GM13976 (cell line): ENCODE data around the gene RANBP10.
A peak's percentile ranks its signal among the peaks of the same experiment; 100 is the strongest.

Experiments
- DNase-seq: peaks from one replicate; pipeline ENCODE4 v3.0.0; 2012; ENCODE audit warnings: low spot score
- CTCF ChIP-seq: IDR thresholded peaks from 2 replicates; pipeline ENCODE4 v1.5.1; 2012; ENCODE audit warnings: borderline replicate concordance, mild to moderate bottlenecking; ENCODE audit not compliant: insufficient read depth; ENCODE audit errors: extremely low read depth, missing control alignments, control extremely low read depth
- in situ Hi-C: fragments of 300-500 bp; cut with MboI; formaldehyde crosslinking; loops from one replicate; pipeline ENCODE4 v1.12.0; 2022; ENCODE audit warnings: low sequenced_read_pairs, mixed read lengths, inconsistent platforms; ENCODE audit not compliant: unreplicated experiment

Gene RANBP10

GRCh38 chr16:67720236-67720635 is 86.1 kb downstream of the RANBP10 start:
- in situ Hi-C loops = no loop called here
- no peak for TF ChIP-seq CTCF
- DNase-seq = no peak

GRCh38 chr16:67719778-67720144 is 86.6 kb downstream of the RANBP10 start:
- TF ChIP-seq CTCF = no peak
- no peak for DNase-seq
- in situ Hi-C loops = no loop called here

GRCh38 chr16:67719048-67719777 is 87.1 kb downstream of the RANBP10 start, which contains the start of gene GFOD2:
TSS of gene GFOD2 (minus strand) at chr16:67719316. CDS start at chr16:67685715, 33,601 bp downstream.
- in situ Hi-C loops = no loop called here
- TF ChIP-seq CTCF = no peak
- DNase-seq = peak; percentile 100

- TF ChIP-seq CTCF = no peak
- DNase-seq = peak; percentile 50
- in situ Hi-C loops = no loop called here
Measured at GRCh38 chr16:67718668-67719047, 87.7 kb downstream of the RANBP10 start.

GRCh38 chr16:67716097-67716496 is 90.3 kb downstream of the RANBP10 start:
- DNase-seq = no peak
- in situ Hi-C loops = no loop called here
- no peak for TF ChIP-seq CTCF

GRCh38 chr16:67714522-67714921 is 91.8 kb downstream of the RANBP10 start:
- in situ Hi-C loops = no loop called here
- TF ChIP-seq CTCF = no peak
- DNase-seq = no peak

GRCh38 chr16:67713647-67714273 is 92.6 kb downstream of the RANBP10 start:
- TF ChIP-seq CTCF = no peak
- DNase-seq = no peak
- in situ Hi-C loops = no loop called here
